MM.1S (cell line): ENCODE measurements around the gene PPME1.

ENCODE experiments used
- DNase-seq: peaks from one replicate; pipeline ENCODE4 v3.0.0-alpha.2; 2015
- H2AFZ ChIP-seq: fragments of 300-600 bp; sonication (generic); 2 replicates; pipeline ENCODE4 v1.6.0; 2016; ENCODE audit warnings: antibody characterized with exemption, low read length
- H3F3A ChIP-seq: fragments of 300-600 bp; sonication (generic); 2 replicates; pipeline ENCODE4 v1.6.1; 2016; ENCODE audit warnings: mild to moderate bottlenecking, antibody characterized with exemption, low read length, moderate library complexity, mixed read lengths; ENCODE audit not compliant: insufficient read depth
- H3K27ac ChIP-seq: fragments of 300-600 bp; sonication (generic); 2 replicates; pipeline ENCODE4 v1.5.1; 2016; ENCODE audit warnings: mild to moderate bottlenecking, low read length
- H3K27me3 ChIP-seq: fragments of 300-600 bp; sonication (generic); replicated peaks from 2 replicates; pipeline ENCODE4 v1.6.0; 2016; ENCODE audit warnings: low read length; ENCODE audit not compliant: insufficient read depth
- H3K36me3 ChIP-seq: fragments of 300-600 bp; sonication (generic); replicated peaks from 2 replicates; pipeline ENCODE4 v1.6.1; 2016; ENCODE audit warnings: mild to moderate bottlenecking, low read length, mixed read lengths; ENCODE audit not compliant: insufficient read depth
- H3K4me1 ChIP-seq: fragments of 300-600 bp; sonication (generic); 2 replicates; pipeline ENCODE4 v1.6.1; 2016; ENCODE audit warnings: low read length, mixed read lengths
- H3K4me2 ChIP-seq: fragments of 300-600 bp; sonication (generic); 2 replicates; pipeline ENCODE4 v1.6.0; 2016; ENCODE audit warnings: low read depth, low read length
- H3K4me3 ChIP-seq: fragments of 300-600 bp; sonication (generic); 2 replicates; pipeline ENCODE4 v1.5.1; 2016; ENCODE audit warnings: low read length, mixed read lengths
- H3K79me2 ChIP-seq: fragments of 300-600 bp; sonication (generic); 2 replicates; pipeline ENCODE4 v1.6.1; 2016; ENCODE audit warnings: mixed run types, low read length, mixed read lengths
- H3K9ac ChIP-seq: fragments of 300-600 bp; sonication (generic); 2 replicates; pipeline ENCODE4 v1.6.1; 2016; ENCODE audit warnings: low read length, mixed read lengths
- H3K9me2 ChIP-seq: fragments of 300-600 bp; sonication (generic); replicated peaks from 2 replicates; pipeline ENCODE4 v1.6.1; 2016; ENCODE audit warnings: mild to moderate bottlenecking, low read length, mixed read lengths; ENCODE audit not compliant: insufficient read depth
- H3K9me3 ChIP-seq: fragments of 300-600 bp; sonication (generic); replicated peaks from 2 replicates; pipeline ENCODE4 v1.6.1; 2016; ENCODE audit warnings: mild to moderate bottlenecking, low read length, mixed read lengths; ENCODE audit not compliant: insufficient read depth
- H4K20me1 ChIP-seq: fragments of 300-600 bp; sonication (generic); 2 replicates; pipeline ENCODE4 v1.6.1; 2016; ENCODE audit warnings: mild to moderate bottlenecking, low read length, moderate library complexity, mixed read lengths; ENCODE audit not compliant: insufficient read depth
- EZH2 ChIP-seq: fragments of 300-600 bp; sonication (generic); optimal IDR thresholded peaks from 2 replicates; pipeline ENCODE3; 2017; ENCODE audit warnings: low read depth, mild to moderate bottlenecking, antibody characterized with exemption, low read length, mixed read lengths
- EZH2phosphoT487 ChIP-seq: fragments of 300-600 bp; sonication (generic); IDR thresholded peaks from 2 replicates; pipeline ENCODE4 v1.6.1; 2018; ENCODE audit warnings: antibody characterized with exemption, low read length
- TF ChIP-seq, protein P1 (sequence below): fragments of 300-600 bp; sonication (generic); IDR thresholded peaks from 2 replicates; pipeline ENCODE4 v1.5.1; 2016; ENCODE audit warnings: antibody characterized with exemption, low read length, mixed read lengths

The PPME1 gene

DNA sequence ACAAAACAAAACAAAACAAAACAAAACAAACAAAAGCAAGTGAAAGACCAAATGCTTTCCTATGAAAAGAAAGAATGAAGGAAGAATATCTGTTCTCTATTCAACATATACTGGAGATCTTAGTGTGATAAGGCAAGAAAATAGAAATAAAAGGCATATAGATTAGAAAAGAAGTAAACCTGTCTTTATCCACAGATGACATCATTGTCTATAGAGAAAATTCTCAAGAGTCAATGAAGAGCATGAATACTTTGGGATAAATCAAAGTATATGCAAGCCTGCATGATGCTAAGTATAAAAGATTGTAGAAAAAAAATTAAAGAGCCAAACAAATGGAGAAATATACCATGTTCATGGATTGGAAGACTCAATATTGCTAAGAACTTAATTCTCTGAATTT lies 17.9 kb upstream of the PPME1 start:
- H3K4me1 ChIP-seq: no peaks in the 10 kb centered on the region
- no peaks in the 10 kb centered on the region for H3F3A ChIP-seq
- H3K9me2 ChIP-seq: no peaks in the 10 kb centered on the region
- no peaks in the 10 kb centered on the region for H3K79me2 ChIP-seq
- H3K27ac ChIP-seq: no peak overlapping the region
- H4K20me1 ChIP-seq: no peaks in the 10 kb centered on the region
- H3K9me3 ChIP-seq: no peaks in the 10 kb centered on the region
- H3K4me3 ChIP-seq: no peak overlapping the region
- H3K36me3 ChIP-seq: no peaks in the 10 kb centered on the region
- H3K27me3 ChIP-seq: no peaks in the 10 kb centered on the region
- H3K9ac ChIP-seq: no peak overlapping the region
- no peak for DNase-seq
- no peak for TF ChIP-seq EZH2
- TF ChIP-seq EZH2phosphoT487: no peak
- TF ChIP-seq, protein P1, sequence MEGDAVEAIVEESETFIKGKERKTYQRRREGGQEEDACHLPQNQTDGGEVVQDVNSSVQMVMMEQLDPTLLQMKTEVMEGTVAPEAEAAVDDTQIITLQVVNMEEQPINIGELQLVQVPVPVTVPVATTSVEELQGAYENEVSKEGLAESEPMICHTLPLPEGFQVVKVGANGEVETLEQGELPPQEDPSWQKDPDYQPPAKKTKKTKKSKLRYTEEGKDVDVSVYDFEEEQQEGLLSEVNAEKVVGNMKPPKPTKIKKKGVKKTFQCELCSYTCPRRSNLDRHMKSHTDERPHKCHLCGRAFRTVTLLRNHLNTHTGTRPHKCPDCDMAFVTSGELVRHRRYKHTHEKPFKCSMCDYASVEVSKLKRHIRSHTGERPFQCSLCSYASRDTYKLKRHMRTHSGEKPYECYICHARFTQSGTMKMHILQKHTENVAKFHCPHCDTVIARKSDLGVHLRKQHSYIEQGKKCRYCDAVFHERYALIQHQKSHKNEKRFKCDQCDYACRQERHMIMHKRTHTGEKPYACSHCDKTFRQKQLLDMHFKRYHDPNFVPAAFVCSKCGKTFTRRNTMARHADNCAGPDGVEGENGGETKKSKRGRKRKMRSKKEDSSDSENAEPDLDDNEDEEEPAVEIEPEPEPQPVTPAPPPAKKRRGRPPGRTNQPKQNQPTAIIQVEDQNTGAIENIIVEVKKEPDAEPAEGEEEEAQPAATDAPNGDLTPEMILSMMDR: no peak
- no peak overlapping the region for H2AFZ ChIP-seq
- H3K4me2 ChIP-seq: no peak overlapping the region

DNA sequence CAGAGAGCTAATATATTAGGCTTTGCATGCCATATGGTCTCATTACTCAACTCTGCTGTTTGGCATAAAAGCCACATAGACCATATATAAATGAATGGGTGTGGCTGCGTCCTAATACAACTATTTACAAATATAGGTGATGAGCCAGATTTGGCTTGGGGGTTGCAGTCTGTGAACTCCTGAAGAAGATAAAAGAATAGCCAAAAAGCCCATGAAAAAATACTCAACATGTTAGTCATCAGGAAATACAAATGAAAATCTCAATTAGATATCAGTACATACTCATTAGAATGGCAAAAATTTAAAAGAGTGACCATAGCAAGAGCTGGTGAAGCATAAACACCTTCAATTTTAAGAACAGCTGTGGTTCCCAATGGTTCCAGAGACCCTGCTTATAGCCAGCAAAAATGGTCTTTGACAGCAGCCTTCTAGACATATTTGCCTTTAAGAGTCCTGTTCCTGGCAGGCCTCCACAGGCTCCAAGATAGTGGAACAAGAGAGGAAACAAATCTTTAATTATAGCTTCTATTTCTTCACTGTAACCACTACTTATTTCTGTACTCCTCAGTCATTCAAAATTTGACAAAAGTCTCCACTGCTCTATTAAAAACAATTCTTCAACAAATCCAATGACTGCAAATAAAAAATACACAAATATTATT lies 16.3 kb upstream of the PPME1 start:
- Histone ChIP-seq H3F3A (no peaks in the 10 kb centered on the region), H4K20me1 (no peaks in the 10 kb centered on the region), H3K79me2 (no peaks in the 10 kb centered on the region), H2AFZ (no peak overlapping the region), H3K4me3 (no peak overlapping the region), H3K27me3 (no peaks in the 10 kb centered on the region), H3K9ac (no peak overlapping the region), H3K9me3 (no peaks in the 10 kb centered on the region), H3K36me3 (no peaks in the 10 kb centered on the region), H3K4me2 (no peak overlapping the region), H3K27ac (no peak overlapping the region), H3K4me1 (no peaks in the 10 kb centered on the region), H3K9me2 (no peaks in the 10 kb centered on the region)
- no peak for DNase-seq
- no peak for TF ChIP-seq EZH2phosphoT487

DNA sequence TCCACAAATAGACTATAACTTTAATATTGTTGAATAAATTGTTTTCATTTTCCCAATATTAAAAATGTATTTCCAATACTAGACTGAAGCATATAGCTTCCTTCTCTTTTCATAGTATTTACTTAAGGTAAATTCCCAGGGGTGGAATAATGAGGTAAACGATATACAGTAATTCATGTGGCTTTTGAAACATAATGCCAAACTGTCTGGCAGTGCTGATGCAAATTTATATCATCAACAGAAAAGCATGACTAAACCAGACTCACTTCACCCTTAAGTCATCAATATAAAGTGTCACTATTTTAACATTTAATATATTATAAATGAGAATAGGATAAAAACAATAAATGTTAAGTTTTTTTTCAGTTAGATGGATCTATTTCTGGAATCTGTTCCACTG lies 13.9 kb upstream of the PPME1 start:
- Histone ChIP-seq H3K9ac (no peak overlapping the region), H3K4me1 (no peaks in the 10 kb centered on the region), H3F3A (no peaks in the 10 kb centered on the region), H3K9me3 (no peaks in the 10 kb centered on the region), H3K9me2 (no peaks in the 10 kb centered on the region), H2AFZ (no peak overlapping the region), H4K20me1 (no peaks in the 10 kb centered on the region), H3K27ac (no peak overlapping the region), H3K36me3 (no peaks in the 10 kb centered on the region), H3K4me3 (no peak overlapping the region), H3K4me2 (no peak overlapping the region), H3K79me2 (no peaks in the 10 kb centered on the region), H3K27me3 (no peaks in the 10 kb centered on the region)
- no peak for DNase-seq
- TF ChIP-seq EZH2phosphoT487: no peak
- TF ChIP-seq EZH2: no peak
- TF ChIP-seq, protein P1: no peak

DNA sequence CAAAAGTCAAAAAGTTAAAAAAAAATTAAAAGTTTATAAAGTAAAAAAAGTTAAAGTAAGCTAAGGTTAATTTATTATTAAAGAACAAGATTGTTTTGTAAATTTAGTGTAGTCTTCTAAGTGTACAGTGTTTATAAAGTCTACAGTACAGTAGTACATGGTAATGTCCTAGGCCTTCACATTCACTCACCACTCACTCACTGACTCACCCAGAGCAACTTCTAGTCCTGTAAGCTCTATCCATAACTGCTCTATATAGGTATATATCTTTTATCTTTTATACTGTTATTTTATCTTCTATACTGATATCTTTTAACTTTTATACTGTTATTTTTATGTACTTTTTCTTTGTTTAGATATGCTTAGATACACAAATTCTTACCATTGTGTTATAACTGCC lies 11.4 kb upstream of the PPME1 start:
- H3K4me1 ChIP-seq: no peaks in the 10 kb centered on the region
- peaks cover 2% of the 10 kb centered on the region; the same call in 1 of the 2 replicates for H3K36me3 ChIP-seq
- no peak overlapping the region for H3K4me3 ChIP-seq
- H4K20me1 ChIP-seq: no peaks in the 10 kb centered on the region
- H3K79me2 ChIP-seq: no peaks in the 10 kb centered on the region
- no peaks in the 10 kb centered on the region for H3K9me2 ChIP-seq
- DNase-seq: no peak
- H3K9ac ChIP-seq: no peak overlapping the region
- no peak overlapping the region for H2AFZ ChIP-seq
- no peak overlapping the region for H3K4me2 ChIP-seq
- no peaks in the 10 kb centered on the region for H3K9me3 ChIP-seq
- no peaks in the 10 kb centered on the region for H3K27me3 ChIP-seq
- TF ChIP-seq EZH2 (no peak), EZH2phosphoT487 (no peak)
- TF ChIP-seq, protein P1: no peak
- H3K27ac ChIP-seq: no peak overlapping the region
- H3F3A ChIP-seq: no peaks in the 10 kb centered on the region
